GM19395 (cell line): Measurements from ENCODE around the gene LSS.
"Not testable (repeated sequence)": the region's sequence is repeated elsewhere in the genome, so short reads cannot be mapped to it uniquely, and the experiment has no call there.

ENCODE experiments used
- ATAC-seq: cut with Tn5 transposase; IDR thresholded peaks from one replicate; pipeline ENCODE4 v1.9.1; 2021; ENCODE audit warnings: mild to moderate bottlenecking, moderate library complexity; ENCODE audit not compliant: unreplicated experiment

Gene LSS

GRCh38 chr21:46206163-46207005 lies 22.2 kb downstream of the LSS start:
- ATAC-seq, result no peak

- ATAC-seq, result no peak
Observed at GRCh38 chr21:46205766-46206162, 22.8 kb downstream of the LSS start.

GRCh38 chr21:46205166-46205565 lies 23.4 kb downstream of the LSS start:
- no peak for ATAC-seq

- ATAC-seq, result no peak
Observed at GRCh38 chr21:46203203-46203600, 25.4 kb downstream of the LSS start.

- ATAC-seq, result no peak
Observed at GRCh38 chr21:46202592-46203202, 25.9 kb downstream of the LSS start.

- not testable (repeated sequence) for ATAC-seq
Observed at GRCh38 chr21:46200877-46201803, 27.4 kb downstream of the LSS start.

- ATAC-seq, result no peak
Observed at GRCh38 chr21:46199436-46200373, 28.9 kb downstream of the LSS start.

GRCh38 chr21:46196733-46197132 lies 31.8 kb downstream of the LSS start:
- ATAC-seq, result no peak

- ATAC-seq, result no peak
Observed at GRCh38 chr21:46195595-46196195, 32.9 kb downstream of the LSS start.

GRCh38 chr21:46194374-46195334 lies 33.9 kb downstream of the LSS start:
- ATAC-seq, result no peak

- no peak for ATAC-seq
Observed at GRCh38 chr21:46193829-46194373, 34.7 kb downstream of the LSS start.

- no peak for ATAC-seq
Observed at GRCh38 chr21:46191686-46192575, 36.6 kb downstream of the LSS start.

GRCh38 chr21:46191257-46191685 lies 37.3 kb downstream of the LSS start:
- ATAC-seq, result no peak

GRCh38 chr21:46190491-46191131 lies 38.0 kb downstream of the LSS start:
- ATAC-seq, result no peak

- no peak for ATAC-seq
Observed at GRCh38 chr21:46189959-46190490, 38.5 kb downstream of the LSS start.

- ATAC-seq, result no peak
Observed at GRCh38 chr21:46189213-46189958, 39.2 kb downstream of the LSS start.
